Mucosa of descending colon (tissue), 3 donors: ENCODE results near the gene RAB22A. TPM values are rescaled to one million over a fixed set of nuclear protein-coding genes. Genes with fewer than 3 reads are reported as not detected.

Experiments used
- ATAC-seq: fragments of 200-7000 bp; cut with Tn5 transposase; one replicate; pipeline ENCODE4 v1.9.1; 2020; ENCODE audit warnings: mild to moderate bottlenecking, moderate library complexity
- DNase-seq, 3 donors: peaks; one replicate each; pipeline ENCODE4 v3.0.0-alpha.2; 2020
- H3K36me3 ChIP-seq: fragments of 200-600 bp; one replicate; pipeline ENCODE4 v1.8.0; 2021; ENCODE audit warnings: low read depth, mild to moderate bottlenecking
- H3K4me1 ChIP-seq: fragments of 200-600 bp; one replicate; pipeline ENCODE4 v1.8.0; 2021; ENCODE audit warnings: low read depth, mild to moderate bottlenecking
- H3K4me3 ChIP-seq: fragments of 200-600 bp; one replicate; pipeline ENCODE4 v1.8.0; 2021; ENCODE audit warnings: mild to moderate bottlenecking
- H3K9me3 ChIP-seq: fragments of 200-600 bp; one replicate; pipeline ENCODE4 v1.8.0; 2021; ENCODE audit warnings: mild to moderate bottlenecking
- CTCF ChIP-seq: fragments of 200-600 bp; IDR thresholded peaks from one replicate; pipeline ENCODE4 v1.8.0; 2022; ENCODE audit warnings: antibody characterized with exemption, mild to moderate bottlenecking
- intact Hi-C, 2 donors: fragments of 100-400 bp; cut with DNase I in 1 of 2; cut with micrococcal nuclease in 1 of 2; formaldehyde crosslinking; loops; one replicate each; pipeline versions ENCODE4 v1.11.0 to v1.11.1; 2022; cut with DNase I, micrococcal nuclease
- total RNA-seq, 3 donors: library from RNA; stranded (reverse); fragmentation: NEBNext Ultra II Directional in 2 of 3; extraction: Animal tissue kit (Norgen Biotek cat#: 25700) in 2 of 3; gene quantifications; one replicate each; pipeline versions ENCODE4 v1.2.1 to v1.2.4, GENCODE V29; 2021 to 2023
- donor health status: DM: no; HTN: no; CAD: no; lungs with moderate emphysema.
- donor health status: DM: no; HTN: no; CAD: no.
- donor health status: DM: no; HTN: yes; CAD: no.

The RAB22A gene
- total RNA-seq, 3 donors from 2014 or later = 20.2 to 27.3 (median 21.0) TPM

GRCh38 chr20:58294497-58295455 lies 14.7 kb upstream of the RAB22A start:
- Histone ChIP-seq H3K4me1 (no peaks in the 10 kb centered on the region), H3K4me3 (no peak overlapping the region), H3K9me3 (no peaks in the 10 kb centered on the region), H3K36me3 (no peaks in the 10 kb centered on the region)
- no peak for ATAC-seq
- DNase-seq = no peak
- no peak for TF ChIP-seq CTCF
- intact Hi-C loops = no loop called here

- Histone ChIP-seq H3K4me3 (no peak overlapping the region), H3K36me3 (no peaks in the 10 kb centered on the region), H3K4me1 (no peaks in the 10 kb centered on the region), H3K9me3 (no peaks in the 10 kb centered on the region)
- intact Hi-C loops = no loop called here
- TF ChIP-seq CTCF = no peak
- no peak for ATAC-seq
- no peak for DNase-seq
Observed at GRCh38 chr20:58296051-58296837, 13.3 kb upstream of the RAB22A start.

GRCh38 chr20:58297394-58297793 lies 12.1 kb upstream of the RAB22A start:
- ATAC-seq = no peak
- intact Hi-C loops = no loop called here

GRCh38 chr20:58300321-58300720 lies 9.2 kb upstream of the RAB22A start:
- no peaks in the 10 kb centered on the region for H3K4me1 ChIP-seq
- no peaks in the 10 kb centered on the region for H3K9me3 ChIP-seq
- no peak for ATAC-seq
- intact Hi-C loops = no loop called here
- H3K36me3 ChIP-seq = no peaks in the 10 kb centered on the region
- no peak overlapping the region for H3K4me3 ChIP-seq
- TF ChIP-seq CTCF = no peak
- DNase-seq = no peak

More at GRCh38 chr20:58297394-58297793, 12.1 kb upstream of the RAB22A start:
- Histone ChIP-seq H3K4me3 (no peak overlapping the region), H3K9me3 (no peaks in the 10 kb centered on the region), H3K4me1 (no peaks in the 10 kb centered on the region), H3K36me3 (no peaks in the 10 kb centered on the region)
- TF ChIP-seq CTCF = no peak
- DNase-seq = no peak

- intact Hi-C loops = no loop called here
- no peaks in the 10 kb centered on the region for H3K36me3 ChIP-seq
- no peak for ATAC-seq
- TF ChIP-seq CTCF = no peak
- no peak for DNase-seq
- peaks cover 18% of the 10 kb centered on the region for H3K4me1 ChIP-seq
- no peaks in the 10 kb centered on the region for H3K9me3 ChIP-seq
- H3K4me3 ChIP-seq = no peak overlapping the region
Observed at GRCh38 chr20:58303547-58303946, 6.0 kb upstream of the RAB22A start.
